NT2/D1 (cell line): Measurements from ENCODE around the gene BLOC1S3.

ENCODE experiments used
- SUZ12 ChIP-seq: IDR thresholded peaks from 2 replicates; pipeline ENCODE4 v1.6.1; 2011; ENCODE audit not compliant: insufficient read length, insufficient read depth; ENCODE audit errors: extremely low read depth
- YY1 ChIP-seq: IDR thresholded peaks from 2 replicates; pipeline ENCODE4 v1.6.1; 2011; ENCODE audit not compliant: insufficient read length, insufficient read depth

DNA sequence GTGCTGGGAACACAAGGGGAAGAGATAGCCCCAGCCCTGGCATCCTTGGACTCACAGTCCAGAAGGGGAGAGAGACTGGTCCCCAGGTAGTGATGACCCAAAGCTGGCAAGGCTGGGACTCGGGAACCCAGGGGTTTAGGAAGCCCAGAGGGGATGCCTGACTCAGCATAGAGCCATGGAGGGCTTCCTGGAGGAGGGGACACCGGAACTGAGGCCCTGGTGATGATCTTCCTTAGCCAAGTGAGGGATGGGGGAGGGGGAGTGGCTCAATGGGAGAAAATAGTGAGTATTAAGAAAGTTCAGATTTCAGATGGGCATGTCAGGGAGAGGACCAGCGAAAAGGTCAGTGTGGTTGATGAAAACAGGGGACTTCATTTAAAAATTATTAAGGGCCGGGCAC lies 39.8 kb downstream of the BLOC1S3 start:
- TF ChIP-seq YY1 (no peak), SUZ12 (no peak)
